HG02840 (cell line): ENCODE results near the gene NTHL1.
"Not testable (repeated sequence)": the region's sequence is repeated elsewhere in the genome, so short reads cannot be mapped to it uniquely, and the experiment has no call there.

ENCODE experiments used
- ATAC-seq: cut with Tn5 transposase; IDR thresholded peaks from one replicate; pipeline ENCODE4 v1.9.1; 2021; ENCODE audit warnings: mild to moderate bottlenecking, moderate library complexity, moderate number of reproducible peaks; ENCODE audit not compliant: unreplicated experiment, low FRiP score

The NTHL1 gene

GRCh38 chr16:2042986-2043666 is 4.5 kb downstream of the NTHL1 start:
- no peak for ATAC-seq

DNA sequence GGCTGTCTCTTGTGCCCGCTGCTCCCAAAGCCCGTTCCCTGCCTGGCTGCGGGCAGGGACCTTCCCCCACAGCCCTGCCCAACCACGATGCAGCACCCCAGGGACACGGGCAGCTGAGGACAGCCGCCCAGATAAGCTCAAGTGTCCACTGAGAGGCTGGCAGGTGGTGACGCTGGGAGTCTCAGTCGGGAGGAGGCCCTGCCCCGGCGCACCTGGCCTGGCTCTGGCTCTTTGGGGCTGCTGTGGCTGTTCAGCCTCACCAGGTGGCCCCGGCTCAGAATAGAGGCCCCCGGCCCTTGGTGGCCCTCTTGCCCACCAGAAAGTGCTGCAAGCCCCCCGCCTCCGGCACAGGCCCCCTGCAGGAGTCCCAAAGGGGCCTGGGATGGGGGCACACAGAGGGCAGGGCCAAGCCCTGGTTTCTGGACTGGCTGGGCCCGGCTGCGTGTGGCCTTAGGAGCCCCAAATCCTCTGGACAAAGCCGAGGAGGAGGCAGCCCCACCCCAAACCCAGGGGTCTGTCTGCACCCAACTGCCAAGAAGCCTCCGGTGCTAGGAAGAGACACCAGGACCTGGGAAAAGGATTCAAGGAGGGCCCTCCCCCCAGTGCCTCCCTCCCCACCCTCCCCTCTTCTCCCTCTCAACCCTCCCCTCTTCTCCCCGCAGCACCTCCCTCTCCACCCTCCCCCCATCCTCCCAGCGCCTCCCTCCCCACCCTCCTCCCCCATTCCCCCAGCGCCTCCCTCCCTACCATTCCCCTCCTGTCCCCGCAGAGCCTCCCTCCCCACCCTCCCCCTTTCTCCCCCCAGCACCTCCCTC is 5.3 kb downstream of the NTHL1 start:
- no peak for ATAC-seq

DNA sequence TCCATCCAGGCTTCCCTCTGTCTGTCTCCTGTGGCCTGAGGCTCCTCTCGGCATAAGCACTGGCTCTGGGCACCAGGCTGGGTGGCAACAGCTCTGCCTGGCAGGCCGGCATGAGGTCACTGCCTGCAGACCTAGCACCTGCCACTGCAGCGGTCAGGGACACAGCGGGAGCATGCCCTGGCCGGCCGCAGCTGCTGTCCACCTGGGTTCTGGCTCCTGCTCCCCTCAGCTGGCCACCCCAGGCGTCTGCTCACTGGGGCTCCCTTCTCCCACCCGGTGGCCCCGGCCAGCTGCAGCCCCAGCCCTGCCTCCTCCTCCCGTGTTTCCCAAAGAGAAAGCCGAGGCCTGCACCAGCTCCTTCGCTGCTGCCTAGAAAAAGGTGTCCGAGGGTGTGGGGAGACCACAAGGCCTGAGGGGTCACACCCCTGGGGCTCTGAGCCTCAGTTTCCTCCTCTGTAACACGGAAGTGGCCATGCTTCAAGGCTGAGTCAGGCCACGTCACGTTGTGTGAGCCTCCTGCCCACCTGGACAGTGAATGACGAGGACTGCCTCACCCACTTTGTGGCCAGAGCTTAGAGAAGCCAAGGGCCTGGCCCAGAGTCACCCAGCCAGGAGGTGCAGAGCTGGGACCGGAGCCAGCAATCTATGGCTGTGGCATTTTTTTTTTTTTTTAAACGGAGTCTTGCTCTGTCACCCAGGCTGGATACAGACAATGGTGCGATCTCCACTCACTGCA is 6.7 kb downstream of the NTHL1 start:
- ATAC-seq: no peak

- ATAC-seq: no peak
These were observed 7.4 kb downstream of the NTHL1 start for GRCh38 chr16:2040041-2040786.

DNA sequence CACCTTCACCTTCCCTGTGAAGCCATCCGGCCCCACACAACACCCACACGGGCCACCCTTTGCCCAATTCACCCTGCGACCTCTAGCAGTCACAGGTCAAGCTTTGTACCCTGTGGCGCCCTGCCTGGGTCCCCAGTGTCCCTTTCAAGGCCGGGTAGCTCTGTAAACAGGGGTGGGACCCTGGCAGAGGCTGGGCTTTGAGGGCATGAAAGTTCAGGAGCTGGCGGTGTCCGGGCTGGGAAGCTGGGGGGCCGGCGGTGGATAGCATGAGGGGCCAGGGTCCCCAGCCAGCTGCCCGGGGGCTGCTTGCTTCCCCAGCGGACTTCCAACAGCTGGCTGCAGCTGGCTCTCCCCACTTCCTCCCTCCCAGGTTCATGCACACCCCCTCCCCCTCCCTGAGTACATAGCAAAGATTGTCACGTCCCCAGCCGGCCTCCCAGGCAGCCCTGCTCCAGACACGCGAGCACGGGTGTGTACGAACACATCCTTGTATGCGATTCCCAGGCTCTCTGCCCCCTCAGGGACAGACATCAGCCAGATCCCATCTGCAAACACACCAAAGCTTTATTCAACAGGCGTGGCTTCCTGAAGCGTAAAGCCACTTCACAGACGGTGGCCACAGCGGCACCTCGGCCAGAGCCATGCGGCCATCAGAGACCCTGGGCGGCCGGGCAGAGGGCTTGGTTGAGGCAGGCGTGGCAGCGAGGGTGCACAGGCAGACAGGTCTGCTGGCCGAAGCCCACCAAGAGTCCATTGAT is 8.2 kb downstream of the NTHL1 start:
- ATAC-seq: no peak

DNA sequence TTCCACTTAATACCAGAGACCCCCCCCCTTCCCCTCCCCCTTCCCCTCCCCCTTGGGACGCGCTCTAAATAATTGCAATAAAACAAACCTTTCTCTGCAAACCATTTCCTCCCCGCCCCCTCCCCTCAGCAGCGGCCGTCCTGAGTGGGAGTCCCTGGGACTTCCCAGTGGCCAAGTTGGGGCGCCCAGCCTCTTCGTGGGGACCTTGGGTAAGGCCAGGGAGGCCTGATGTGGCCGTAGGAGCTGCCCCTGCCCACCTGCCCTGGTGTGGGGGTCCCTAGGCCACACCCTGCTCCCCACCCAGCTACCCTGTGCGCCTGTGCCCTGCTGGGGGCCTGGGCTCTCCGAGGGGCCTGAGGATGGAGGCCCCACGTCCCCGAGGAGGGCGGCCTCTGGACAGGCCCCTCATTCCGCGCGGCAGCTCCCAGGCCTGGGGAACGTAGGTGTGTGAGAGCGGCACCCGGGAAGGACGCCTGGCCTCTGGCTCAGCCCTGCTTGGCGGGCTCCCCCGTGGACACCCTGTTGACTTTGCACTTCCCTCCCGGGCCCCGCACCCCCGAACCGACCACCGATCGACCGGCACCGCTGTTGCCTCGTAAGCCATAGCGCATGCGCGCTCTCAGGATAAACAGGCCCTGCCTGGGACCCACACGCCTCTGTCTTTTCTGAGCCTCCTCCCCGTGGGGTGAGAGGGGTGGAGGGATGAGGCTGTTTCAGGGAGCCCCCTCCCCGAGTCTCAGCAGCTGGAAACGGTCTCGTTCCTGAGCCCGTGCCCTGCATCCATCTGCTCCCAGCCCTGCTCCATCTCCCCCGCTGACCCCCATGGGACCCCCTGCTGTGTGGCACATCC is 9.0 kb downstream of the NTHL1 start:
- ATAC-seq: no peak

DNA sequence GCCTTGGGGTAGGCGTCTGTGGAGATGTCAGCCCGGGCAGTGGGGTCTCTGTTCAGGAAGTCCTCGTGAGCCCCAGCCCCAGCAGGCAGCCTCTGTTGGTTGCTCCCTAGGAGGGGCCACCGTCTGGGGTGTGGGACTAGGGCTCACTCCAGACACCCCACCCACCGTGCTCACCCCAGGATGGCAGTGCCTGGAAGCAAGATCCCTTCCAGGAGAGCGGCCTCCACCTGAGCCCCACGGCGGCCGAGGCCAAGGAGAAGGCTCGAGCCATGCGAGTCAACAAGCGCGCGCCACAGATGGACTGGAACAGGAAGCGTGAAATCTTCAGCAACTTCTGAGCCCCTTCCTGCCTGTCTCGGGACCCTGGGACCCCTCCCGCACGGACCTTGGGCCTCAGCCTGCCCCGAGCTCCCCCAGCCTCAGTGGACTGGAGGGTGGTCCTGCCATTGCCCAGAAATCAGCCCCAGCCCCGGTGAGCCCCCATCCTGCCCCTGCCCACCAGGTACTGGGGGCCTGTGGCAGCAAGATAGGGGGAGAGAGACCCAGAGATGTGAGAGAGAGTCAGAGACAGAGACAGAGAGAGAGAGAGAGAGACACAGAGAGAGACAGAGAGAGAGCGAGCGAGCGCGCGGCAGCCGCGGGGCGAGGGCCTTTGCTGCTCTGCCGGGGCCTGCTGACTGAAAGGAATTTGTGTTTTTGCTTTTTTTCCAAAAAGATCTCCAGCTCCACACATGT is 9.8 kb downstream of the NTHL1 start:
- ATAC-seq: no peak

- no peak for ATAC-seq
These were observed 10.5 kb downstream of the NTHL1 start for GRCh38 chr16:2037115-2037514.

- ATAC-seq: no peak
These were observed 11.3 kb downstream of the NTHL1 start for GRCh38 chr16:2036200-2036966.

- ATAC-seq: no peak
These were observed 12.0 kb downstream of the NTHL1 start for GRCh38 chr16:2035431-2036199.

GRCh38 chr16:2034696-2035430 is 12.8 kb downstream of the NTHL1 start:
- no peak for ATAC-seq

GRCh38 chr16:2033909-2034695 is 13.5 kb downstream of the NTHL1 start:
- ATAC-seq: not testable (repeated sequence)

DNA sequence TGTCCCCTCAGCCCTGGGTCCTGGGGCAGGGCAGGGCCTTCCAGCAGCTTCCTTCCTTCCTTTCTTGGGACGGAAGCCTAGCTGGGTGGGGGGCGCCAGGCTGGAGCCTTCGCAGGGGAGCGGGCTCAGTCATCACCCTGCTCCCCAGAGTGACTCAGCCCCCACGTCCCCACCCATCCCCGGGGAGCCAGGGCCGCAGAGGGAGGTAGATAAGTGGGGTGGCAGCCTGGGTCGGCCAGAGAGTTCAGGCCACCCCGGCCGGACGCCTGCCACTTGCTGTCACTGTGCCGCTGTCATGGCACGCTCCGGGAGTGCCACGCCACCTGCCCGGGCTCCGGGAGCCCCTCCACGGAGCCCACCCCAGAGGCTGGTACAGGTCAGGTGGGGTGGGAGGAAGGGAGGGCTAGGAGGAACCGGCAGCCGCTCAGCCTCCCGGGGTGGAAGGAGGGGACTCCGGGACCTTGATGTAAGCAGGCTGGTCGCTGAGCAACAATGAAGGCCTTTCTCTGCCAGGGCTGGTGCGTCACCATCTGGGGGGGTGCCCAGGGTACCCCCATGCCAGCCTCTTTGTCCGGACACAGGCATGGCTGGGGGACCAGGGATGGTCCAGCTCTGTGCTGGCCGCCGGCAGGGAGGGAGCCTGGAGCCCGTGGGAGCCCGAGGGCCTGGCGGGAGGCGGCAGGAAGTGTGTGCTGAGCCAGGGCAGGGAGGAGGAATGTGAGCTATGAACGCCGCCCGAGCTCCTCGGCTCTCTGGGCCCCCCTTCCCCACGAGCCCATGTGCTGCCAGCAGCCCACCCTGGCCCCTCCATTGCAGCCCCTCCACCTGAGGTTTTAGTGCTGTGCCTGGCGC is 14.4 kb downstream of the NTHL1 start:
- no peak for ATAC-seq

- ATAC-seq: no peak
These were observed 15.2 kb downstream of the NTHL1 start for GRCh38 chr16:2032285-2033056.
